Urinary bladder (tissue), 4 donors: ENCODE data around the gene MIOX. TPM values are rescaled to one million over a fixed set of nuclear protein-coding genes. Genes with fewer than 3 reads are reported as not detected.

ENCODE experiments used
- DNase-seq: peaks from one replicate; pipeline ENCODE4 v3.0.0-alpha.2; 2015; ENCODE audit errors: extremely low spot score
- H3K27ac ChIP-seq: one replicate; pipeline ENCODE4 v1.5.1; 2013; ENCODE audit warnings: low read depth, mild to moderate bottlenecking, moderate library complexity
- H3K36me3 ChIP-seq: one replicate; pipeline ENCODE4 v1.6.1; 2013; ENCODE audit warnings: mild to moderate bottlenecking, moderate library complexity; ENCODE audit not compliant: insufficient read depth
- H3K4me1 ChIP-seq: one replicate; pipeline ENCODE4 v1.6.1; 2013; ENCODE audit warnings: mild to moderate bottlenecking, moderate library complexity; ENCODE audit not compliant: insufficient read depth
- H3K4me3 ChIP-seq: one replicate; pipeline ENCODE4 v1.5.1; 2013; ENCODE audit warnings: low read depth, low read length
- WGBS: extraction: QIAGEN DNeasy Blood & Tissue Kit; methylation state at CpG from one replicate; pipeline ENCODE4 v1.1.7; 2013; 5-methylcytosine and 5-hydroxymethylcytosine counted together
- polyA plus RNA-seq: library from polyadenylated mRNA; stranded (reverse); fragments of 200-250 nt; gene quantifications from one replicate; pipeline ENCODE4 v1.2.3, GENCODE V29; 2013
- total RNA-seq: library from RNA; depleted of rRNA; stranded (reverse); fragments of >200 nt; gene quantifications from one replicate; pipeline ENCODE4 v1.2.3, GENCODE V29; 2014
- donor health status: healthy with polysubstance abuse.
- donor health status: healthy.

Gene MIOX
- total and polyA plus RNA-seq, 2 donors: not detected

DNA sequence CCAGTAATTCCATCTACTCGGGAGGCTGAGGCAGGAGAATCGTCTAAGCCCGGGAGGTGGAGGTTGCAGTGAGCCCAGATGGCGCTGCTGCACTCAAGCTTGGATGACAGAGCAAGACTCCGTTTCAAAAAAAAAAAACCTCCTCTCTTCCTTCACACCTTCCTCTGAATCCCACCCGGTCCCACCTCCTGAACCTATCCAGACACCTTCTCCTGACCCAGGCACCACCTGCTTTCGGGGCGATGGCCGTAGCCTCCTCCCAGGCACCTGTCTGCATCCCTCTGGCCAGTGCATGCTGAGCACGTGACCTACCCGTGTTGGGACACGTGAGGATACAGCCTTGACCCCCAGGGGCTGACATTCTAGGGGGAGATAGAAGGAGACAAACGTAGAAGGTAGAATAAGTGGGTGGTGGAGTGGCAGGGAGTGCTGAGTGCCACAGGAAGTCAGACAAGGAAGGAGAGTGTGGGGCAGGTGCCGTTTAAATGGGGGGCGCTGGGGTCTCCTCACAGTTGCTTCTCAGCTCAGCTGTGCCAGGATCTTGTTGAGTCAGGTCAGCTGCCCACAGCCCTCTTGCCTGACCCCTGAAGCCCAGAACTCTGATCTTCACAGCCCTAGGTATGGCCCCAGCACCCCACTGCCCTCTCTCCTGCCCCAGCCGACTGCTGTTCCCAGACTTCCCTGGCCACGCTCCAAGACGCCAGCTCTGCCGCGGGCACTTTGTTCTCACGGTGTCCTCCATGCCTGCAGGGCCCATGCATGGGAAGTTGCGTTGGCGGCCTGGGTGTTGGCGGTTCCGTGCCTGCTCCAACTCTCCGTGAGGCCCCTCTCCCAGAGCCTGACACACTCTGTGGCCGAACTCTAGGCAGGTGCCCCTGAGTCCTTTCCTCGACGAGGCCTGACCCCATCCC is 1.2 kb upstream of the MIOX start:
- no peak for DNase-seq
- H3K36me3 ChIP-seq: no peaks in the 10 kb centered on the region
- no peak overlapping the region for H3K4me3 ChIP-seq
- WGBS: 66% methylated on average over 29 of the region's 29 CpGs
- no peak overlapping the region for H3K27ac ChIP-seq
- no peaks in the 10 kb centered on the region for H3K4me1 ChIP-seq

DNA sequence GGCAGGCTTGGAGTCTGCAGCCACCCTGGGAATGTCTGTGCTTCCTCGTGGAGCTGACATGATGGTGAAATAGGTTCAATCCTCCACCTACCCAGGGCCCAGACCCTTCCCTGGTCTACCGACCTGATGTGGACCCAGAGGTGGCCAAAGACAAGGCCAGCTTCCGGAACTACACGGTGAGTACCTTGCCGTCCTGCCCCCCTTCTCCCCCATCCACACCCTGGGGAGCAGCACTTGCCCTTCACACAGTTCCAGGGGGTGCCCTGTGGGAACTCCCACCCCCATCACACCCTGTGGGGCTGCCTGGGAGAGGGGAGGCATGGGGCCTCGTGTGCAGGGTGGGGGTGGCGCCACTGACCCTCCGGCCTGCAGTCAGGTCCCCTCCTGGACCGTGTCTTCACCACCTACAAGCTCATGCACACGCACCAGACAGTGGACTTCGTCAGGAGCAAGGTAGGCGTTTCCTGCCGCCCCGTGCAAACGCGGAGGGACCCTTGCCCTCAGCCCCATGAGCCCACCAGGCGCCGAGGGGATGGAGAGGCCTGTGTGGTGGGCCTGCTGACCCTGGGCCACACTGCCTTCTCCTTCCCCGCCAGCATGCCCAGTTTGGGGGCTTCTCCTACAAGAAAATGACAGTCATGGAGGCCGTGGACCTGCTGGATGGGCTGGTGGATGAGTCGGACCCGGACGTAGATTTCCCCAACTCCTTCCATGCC is 789 bp downstream of the MIOX start:
- DNase-seq: no peak
- WGBS: 81% methylated on average over 23 of the region's 23 CpGs

DNA sequence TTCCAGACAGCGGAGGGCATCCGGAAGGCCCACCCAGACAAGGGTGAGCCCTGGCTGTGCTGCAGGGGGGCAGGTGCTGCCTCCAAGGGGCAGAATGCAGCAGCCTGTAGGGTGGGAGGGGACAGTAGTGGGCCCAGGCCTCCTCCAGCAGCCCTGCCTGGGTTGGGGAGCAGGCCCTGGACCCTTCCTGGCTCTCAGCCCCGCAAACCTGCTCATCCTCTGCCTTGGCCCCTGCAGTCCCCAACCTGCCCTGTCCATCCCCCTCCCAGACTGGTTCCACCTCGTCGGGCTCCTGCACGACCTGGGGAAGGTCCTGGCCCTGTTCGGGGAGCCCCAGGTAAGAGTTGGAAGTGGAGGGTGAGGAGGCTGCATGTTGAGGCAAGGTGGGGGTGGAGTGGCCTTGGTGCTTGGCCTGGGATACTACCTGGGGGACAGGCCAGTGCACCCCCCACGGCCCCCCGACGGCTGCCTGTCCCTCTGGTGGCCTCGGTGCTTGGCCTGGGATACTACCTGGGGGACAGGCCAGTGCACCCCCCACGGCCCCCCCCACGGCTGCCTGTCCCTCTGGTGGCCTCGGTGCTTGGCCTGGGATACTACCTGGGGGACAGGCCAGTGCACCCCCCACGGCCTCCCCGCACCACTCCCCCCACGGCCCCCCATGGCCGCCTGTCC is 1.5 kb downstream of the MIOX start:
- Histone ChIP-seq H3K4me3 (no peak overlapping the region), H3K4me1 (no peaks in the 10 kb centered on the region), H3K27ac (no peak overlapping the region), H3K36me3 (no peaks in the 10 kb centered on the region)
- 76% methylated on average over 18 of the region's 18 CpGs for WGBS
- DNase-seq: no peak

More for the DNA sequence above, 789 bp downstream of the MIOX start:
- no peak overlapping the region for H3K27ac ChIP-seq
- no peak overlapping the region for H3K4me3 ChIP-seq
- no peaks in the 10 kb centered on the region for H3K4me1 ChIP-seq
- H3K36me3 ChIP-seq: no peaks in the 10 kb centered on the region

DNA sequence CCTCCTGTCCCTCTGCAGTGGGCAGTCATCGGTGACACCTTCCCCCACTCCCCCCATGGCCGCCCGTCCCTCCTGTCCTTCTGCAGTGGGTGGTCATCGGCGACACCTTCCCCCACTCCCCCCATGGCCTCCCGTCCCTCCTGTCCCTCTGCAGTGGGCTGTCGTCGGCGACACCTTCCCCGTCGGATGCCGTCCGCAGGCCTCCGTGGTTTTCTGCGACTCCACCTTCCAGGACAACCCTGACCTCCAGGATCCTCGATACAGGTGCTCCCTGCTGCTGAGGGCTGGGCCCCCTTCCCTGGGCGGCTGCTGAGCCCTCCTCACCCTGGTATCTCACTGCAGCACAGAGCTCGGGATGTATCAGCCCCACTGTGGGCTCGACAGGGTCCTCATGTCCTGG is 2.2 kb downstream of the MIOX start:
- no peak overlapping the region for H3K27ac ChIP-seq
- WGBS: 62% methylated on average over 19 of the region's 19 CpGs
- no peak for DNase-seq
- no peaks in the 10 kb centered on the region for H3K36me3 ChIP-seq
- H3K4me1 ChIP-seq: no peaks in the 10 kb centered on the region
- H3K4me3 ChIP-seq: no peak overlapping the region

DNA sequence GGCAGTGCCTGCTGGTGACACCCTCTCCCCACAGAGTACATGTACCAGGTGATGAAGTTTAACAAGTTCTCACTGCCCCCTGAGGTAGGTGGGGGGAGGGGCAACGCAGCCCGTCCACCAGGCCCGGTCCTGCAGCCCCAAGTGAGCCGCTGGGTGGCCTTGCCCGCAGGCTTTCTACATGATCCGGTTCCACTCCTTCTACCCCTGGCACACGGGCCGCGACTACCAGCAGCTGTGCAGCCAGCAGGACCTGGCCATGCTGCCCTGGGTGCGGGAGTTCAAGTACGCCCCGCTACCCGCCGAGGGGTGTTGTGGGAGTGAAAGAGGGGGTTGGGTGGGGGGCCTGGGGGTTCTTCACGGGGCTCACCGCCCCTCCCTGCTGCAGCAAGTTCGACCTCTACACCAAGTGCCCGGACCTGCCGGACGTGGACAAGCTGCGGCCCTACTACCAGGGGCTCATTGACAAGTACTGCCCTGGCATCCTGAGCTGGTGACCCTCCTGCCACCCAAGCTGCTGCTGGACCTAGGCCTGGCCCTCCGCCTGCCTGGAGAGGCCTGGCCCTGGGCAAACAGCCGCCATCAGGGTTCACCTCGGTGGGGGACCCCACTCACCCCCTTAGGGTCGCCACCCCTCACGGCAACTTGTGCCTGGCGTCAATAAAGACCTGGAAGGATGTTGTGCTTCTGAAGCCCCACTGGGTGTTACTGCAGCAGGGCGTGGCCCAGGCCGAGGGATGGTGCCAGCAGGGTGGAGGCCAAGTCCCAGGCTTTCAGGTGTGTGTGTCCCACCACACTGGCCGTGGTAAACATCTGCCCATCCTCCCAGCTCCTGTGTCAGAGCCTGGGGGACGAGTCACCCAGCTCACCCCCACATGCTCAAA is 2.9 kb downstream of the MIOX start:
- Histone ChIP-seq H3K4me3 (no peak overlapping the region), H3K4me1 (no peaks in the 10 kb centered on the region), H3K27ac (no peak overlapping the region), H3K36me3 (no peaks in the 10 kb centered on the region)
- DNase-seq: no peak
- WGBS: 76% methylated on average over 31 of the region's 31 CpGs

DNA sequence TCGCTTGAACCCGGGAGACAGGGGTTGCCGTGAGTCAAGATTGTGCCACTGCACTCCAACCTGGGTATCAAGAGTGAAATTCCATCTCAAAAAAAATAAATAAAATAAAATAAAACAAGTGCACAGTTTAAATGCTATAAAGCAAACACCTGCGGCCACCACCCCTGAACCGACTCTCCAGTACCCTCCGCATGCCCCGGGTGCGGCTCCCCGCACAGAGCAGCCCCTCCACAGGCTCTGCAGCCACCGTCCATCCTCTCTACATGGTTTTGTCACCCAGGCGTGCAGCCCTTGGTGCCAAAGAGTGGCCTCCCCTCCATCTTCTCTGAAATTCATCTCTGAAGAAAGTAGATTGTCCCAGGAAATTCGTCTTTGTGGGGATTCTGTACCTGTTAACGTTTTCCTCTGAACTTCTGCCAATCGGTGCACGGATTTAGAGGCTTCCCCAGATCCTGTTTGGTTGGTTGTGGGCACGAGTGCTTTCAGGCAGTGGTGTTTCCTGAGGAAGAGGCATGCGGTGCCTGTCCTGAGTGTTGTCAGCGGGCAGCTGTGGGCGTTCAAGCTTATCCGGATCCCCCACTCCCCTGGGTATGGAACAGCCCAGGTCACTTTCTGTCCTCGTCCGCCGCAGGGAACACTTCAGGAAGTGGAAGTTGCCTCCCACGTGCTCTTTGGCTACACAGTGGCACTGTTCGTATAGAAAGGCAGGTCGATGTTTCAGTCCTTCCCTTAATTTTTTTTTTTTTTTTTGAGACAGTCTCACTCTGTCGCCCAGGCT is 4.1 kb downstream of the MIOX start:
- 69% methylated on average over 27 of the region's 27 CpGs for WGBS
- H3K4me1 ChIP-seq: no peaks in the 10 kb centered on the region
- no peaks in the 10 kb centered on the region for H3K36me3 ChIP-seq
- no peak overlapping the region for H3K4me3 ChIP-seq
- no peak overlapping the region for H3K27ac ChIP-seq
- no peak for DNase-seq

DNA sequence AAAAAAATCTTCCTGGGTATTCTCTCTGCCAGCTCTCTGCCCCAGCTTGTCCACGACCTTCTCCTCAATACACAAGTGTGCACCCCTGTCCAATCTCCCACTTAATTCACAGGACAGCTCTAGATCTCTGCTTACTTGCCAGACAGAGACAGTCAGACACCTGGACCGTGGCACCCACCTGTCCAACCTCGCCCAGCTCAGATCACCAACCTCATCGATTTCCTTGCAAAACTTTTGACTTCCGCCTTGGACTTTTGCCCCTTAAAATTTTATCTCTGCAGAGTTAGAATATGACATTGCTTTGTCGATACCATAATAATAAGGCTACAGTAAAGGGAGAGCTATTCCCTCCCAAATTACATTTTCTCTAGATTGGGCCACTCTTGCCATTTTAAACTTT is 10.4 kb downstream of the MIOX start:
- Histone ChIP-seq H3K4me1 (peaks cover 1% of the 10 kb centered on the region), H3K4me3 (no peak overlapping the region), H3K36me3 (no peaks in the 10 kb centered on the region), H3K27ac (no peak overlapping the region)
- DNase-seq: no peak
- 83% methylated on average over 6 of the region's 6 CpGs for WGBS

DNA sequence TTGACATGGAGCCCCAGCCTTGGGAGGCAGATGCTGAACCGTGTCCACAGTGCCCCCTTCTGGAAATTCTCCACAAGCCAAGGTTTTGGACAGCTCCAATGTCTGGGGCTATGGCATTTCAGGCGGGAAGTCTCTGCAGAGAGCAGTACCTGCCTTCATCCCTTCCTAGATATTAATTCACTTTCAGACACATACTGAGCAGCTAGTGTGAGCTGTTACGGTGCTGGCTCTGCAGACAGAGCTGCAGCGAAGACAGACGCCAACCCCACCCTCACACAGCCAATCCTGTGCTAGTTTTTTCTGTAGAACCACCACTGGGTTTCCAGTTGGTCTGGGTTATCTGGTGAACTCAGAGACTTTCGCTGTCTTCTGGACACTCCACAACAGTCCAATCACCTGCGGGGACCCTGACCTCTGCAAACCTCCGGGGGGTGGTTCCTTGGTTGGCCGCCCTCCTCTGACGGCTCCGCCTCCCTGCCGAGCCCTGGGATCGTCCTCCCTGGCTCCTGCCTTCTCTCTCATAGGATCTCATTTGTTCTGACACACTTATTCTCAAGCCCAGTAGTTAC is 11.7 kb downstream of the MIOX start:
- H3K4me1 ChIP-seq: peaks cover 1% of the 10 kb centered on the region

DNA sequence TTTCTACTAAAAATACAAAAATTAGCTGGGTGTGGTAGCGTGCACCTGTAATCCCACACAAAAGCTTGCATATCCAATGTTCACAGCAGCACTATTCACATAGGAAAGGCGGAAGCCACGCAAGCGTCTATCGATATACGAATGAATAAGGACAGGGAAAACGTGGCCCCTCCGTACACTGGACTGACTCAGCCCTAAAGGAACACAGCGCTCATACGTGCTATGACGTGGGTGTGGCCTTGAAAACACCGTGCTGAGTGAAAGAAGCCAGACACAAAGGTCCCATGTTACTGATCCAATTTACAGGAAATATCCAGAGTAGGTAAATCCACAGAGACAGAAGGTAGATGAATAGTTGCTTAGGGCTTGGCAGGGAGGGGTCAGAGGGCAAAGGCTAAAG is 13.8 kb downstream of the MIOX start:
- Histone ChIP-seq H3K4me3 (no peak overlapping the region), H3K27ac (no peak overlapping the region), H3K36me3 (peaks cover 8% of the 10 kb centered on the region), H3K4me1 (peaks cover 1% of the 10 kb centered on the region)
- WGBS: 87% methylated on average over 12 of the region's 12 CpGs
- DNase-seq: no peak

More for the DNA sequence above, 11.7 kb downstream of the MIOX start:
- no peak overlapping the region for H3K27ac ChIP-seq
- DNase-seq: no peak
- no peak overlapping the region for H3K4me3 ChIP-seq
- WGBS: 12% methylated on average over 13 of the region's 13 CpGs
- peaks cover 2% of the 10 kb centered on the region for H3K36me3 ChIP-seq

DNA sequence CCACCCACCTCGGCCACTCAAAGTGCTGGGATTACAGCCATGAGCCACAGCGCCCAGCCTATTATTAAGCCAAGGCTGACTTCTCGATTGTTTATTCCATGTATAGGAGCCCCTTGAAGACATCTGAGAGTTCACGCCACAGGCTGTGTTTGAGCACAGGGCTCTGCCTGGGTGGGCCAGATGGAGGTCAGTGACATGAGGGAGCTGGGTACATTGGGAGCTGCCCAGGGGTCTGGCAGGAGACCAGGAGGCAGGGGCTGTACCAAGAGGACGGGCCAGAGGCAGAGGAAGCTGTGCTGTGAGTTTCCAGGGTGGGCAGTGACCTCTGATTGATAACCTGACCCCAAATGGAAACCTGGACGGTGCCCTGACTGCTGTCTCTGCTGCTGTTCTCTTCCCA is 15.4 kb downstream of the MIOX start:
- DNase-seq: no peak
- Histone ChIP-seq H3K4me3 (no peak overlapping the region), H3K27ac (no peak overlapping the region), H3K4me1 (peaks cover 1% of the 10 kb centered on the region), H3K36me3 (peaks cover 9% of the 10 kb centered on the region)
- WGBS: 75% methylated on average over 6 of the region's 6 CpGs

DNA sequence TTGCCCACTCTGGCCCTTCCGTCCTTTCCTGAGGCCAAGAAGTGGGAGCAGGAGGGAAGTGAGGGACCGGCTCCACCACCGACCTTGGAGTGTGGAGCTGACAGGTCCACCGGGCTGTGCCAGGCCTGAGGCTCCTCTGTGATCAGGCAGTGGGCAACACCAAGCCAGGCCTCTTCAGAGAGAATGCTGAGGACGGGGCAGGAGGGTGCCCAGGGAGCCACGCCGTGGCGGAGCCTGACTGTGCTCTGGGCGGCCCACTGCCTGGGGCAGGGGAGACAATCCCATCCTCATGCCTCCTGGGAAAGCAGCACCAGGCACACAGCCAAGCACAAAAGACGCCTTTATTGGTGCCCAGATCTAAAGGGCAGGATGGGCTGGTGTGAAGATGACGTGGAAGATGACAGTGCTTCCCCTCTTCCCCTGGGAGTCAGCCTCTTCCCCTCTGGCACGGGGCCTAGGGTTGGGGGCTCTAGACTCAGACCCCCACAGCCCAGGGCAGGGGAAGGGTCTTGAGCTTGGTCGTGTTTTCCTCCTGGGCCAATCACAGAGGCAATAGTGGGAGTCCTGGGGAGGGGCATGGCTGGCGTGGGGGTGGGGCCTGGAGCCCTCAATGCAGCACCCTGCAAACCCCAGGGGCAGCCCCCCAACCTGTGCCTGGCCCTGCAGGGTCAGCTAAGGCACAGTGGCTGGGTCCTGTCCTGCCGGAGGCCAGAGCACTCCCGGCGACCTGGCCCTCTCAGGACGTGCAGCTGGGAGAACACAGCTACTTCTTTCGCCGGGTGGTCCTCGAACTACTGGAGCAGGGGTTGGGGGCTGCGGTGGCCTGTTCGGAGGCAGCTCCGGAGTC is 16.2 kb downstream of the MIOX start:
- H3K4me3 ChIP-seq: no peak overlapping the region
- peaks cover 9% of the 10 kb centered on the region for H3K36me3 ChIP-seq
- DNase-seq: no peak
- WGBS: 79% methylated on average over 24 of the region's 24 CpGs
- H3K4me1 ChIP-seq: peaks cover 1% of the 10 kb centered on the region
- no peak overlapping the region for H3K27ac ChIP-seq
